GM12892 (cell line): ENCODE measurements around the gene STYK1.

Experiments used
- POLR2A ChIP-seq: IDR thresholded peaks from 2 replicates; pipeline ENCODE4 v1.6.1; 2011; ENCODE audit warnings: low read depth, low read length, control low read depth
- POLR2AphosphoS5 ChIP-seq: IDR thresholded peaks from 2 replicates; pipeline ENCODE4 v1.6.1; 2011; ENCODE audit warnings: low read depth, low read length, control low read depth
- TAF1 ChIP-seq: IDR thresholded peaks from 2 replicates; pipeline ENCODE4 v1.6.1; 2011; ENCODE audit warnings: low read depth, mild to moderate bottlenecking, control low read depth, low read length, borderline replicate concordance

GRCh38 chr12:10607885-10608458, 65.9 kb downstream of the STYK1 start:
- TF ChIP-seq POLR2A (no peak), POLR2AphosphoS5 (no peak), TAF1 (no peak)
